NCI-H187 treated with DMSO at 0.1 percent for 48 hours (cell line): Measurements from ENCODE around the gene C1orf122.
"Not testable (repeated sequence)": the region's sequence is repeated elsewhere in the genome, so short reads cannot be mapped to it uniquely, and the experiment has no call there.

Experiments used
- DNase-seq: peaks from one replicate; lab custom pipeline; 2025; lab: John Stamatoyannopoulos, UW

C1orf122 gene

DNA sequence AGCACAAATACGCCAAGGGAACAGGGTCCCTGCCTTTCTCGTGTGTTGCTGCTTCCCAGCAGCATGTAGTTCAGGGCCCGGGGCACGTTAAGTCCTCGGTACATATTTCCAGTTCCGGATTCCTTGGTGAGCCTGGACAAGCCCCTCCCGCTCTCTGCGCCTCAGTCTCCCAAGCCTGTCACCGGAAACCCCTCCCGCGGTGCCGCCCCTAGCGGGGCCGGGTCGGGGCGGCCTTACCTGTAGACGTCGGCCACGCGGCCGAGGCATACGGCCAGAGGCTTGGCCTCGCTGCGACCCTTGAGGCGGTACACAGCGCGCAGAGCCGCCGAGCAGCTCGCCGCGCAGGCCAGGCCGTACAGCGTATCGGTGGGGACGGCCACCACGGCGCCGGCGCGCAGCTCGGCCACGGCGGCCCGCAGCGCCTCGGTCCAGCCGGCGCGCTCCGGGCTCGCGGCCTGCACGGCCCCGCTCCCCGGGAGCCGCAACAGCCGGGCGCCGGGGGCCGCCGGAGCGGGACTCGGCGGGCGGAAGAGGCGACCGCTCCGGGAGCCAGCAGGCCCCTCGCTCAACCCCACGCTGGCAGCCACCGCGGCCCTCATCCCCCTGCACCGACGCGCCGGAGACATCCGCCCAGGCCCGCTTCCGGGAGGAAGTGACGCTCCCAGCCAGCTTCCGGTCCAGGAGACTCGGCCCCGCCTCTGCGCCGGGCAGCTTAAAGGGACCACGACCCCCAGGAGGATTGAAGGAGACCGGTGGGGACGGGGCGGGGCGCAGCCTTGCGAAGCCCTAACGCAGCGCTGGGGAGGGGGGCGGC lies at the start of gene C1orf122, which contains the start of gene YRDC:
TSS of gene C1orf122 (plus strand) at position 236 of the 814 bp plus-strand sequence. CDS start 615 bp downstream, outside the sequence.
TSS of gene YRDC (minus strand) at position 654 of the 814 bp plus-strand sequence. CDS start at position 626, 28 bp downstream.
- peak; percentile 42 for DNase-seq

DNA sequence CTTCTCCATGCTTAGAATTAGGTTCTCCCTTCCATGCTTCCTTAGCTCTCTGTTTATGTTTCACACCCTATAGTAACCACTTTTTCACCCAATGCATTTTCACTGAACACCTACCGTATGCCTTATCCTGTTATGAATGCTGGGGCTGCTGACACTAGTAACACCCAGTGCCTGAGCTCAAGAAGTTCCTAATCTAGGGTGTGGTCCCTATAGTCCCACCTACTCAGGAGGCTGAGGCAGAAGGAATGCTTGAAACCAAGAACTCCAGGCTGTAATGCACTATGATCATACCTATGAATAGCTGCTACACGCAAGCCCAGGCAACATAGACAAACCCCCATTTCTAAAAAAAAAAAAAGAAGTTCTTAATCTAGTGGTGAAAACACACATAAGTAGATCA lies 48.1 kb upstream of the C1orf122 start:
- DNase-seq = no peak

DNA sequence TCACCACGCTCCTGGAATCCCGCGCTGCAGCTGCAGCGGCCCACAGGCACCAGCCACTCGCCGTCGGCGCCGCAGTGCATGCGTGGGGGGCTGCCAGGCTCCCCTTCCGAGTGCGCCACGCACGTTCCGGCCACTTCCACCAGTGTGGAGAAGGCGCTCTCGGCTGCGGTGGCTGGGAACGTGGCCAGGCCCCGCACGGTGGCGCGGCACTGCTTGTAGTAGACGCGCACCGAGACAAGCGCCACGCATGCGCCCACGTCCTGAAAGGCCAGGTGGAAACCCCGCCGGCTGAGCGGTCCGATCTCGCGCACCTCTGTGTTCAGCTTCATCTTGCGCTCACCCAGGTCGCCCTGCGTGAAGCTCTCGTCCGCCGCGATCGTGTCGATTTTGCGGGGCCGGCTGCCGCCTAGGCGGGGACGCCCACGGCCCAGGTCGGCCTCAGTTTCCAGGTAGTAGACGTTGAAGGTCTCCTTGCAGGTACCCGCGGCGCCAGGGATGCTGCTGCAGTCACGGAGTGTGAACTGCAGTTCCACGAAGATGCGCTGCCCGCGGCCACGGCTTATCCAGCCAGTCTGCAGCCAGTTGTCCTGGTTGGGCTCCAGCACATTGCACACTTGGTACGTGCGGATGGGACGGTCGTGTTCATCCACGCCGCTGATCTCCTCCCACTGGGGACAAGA lies 46.0 kb upstream of the C1orf122 start:
- DNase-seq = no peak

DNA sequence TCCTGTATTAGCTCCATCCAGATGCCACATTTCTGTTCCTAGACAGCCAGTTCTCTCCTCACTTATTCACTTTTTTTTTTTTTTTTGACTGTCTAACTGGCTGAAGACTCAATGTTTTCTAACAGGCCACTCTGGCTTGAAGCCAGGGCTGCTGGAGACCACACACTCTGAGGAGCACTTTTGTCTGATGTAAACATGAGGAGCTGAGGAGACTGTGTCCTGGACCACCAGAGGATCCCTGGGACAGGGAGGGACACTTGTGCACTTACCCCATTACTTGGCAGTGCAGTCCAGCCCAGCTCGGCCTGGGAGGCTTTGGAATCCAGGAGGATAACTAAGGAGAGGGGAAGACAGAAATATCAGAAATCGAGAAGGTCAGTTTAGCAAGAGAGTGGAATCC lies 45.1 kb upstream of the C1orf122 start:
- DNase-seq = no peak

DNA sequence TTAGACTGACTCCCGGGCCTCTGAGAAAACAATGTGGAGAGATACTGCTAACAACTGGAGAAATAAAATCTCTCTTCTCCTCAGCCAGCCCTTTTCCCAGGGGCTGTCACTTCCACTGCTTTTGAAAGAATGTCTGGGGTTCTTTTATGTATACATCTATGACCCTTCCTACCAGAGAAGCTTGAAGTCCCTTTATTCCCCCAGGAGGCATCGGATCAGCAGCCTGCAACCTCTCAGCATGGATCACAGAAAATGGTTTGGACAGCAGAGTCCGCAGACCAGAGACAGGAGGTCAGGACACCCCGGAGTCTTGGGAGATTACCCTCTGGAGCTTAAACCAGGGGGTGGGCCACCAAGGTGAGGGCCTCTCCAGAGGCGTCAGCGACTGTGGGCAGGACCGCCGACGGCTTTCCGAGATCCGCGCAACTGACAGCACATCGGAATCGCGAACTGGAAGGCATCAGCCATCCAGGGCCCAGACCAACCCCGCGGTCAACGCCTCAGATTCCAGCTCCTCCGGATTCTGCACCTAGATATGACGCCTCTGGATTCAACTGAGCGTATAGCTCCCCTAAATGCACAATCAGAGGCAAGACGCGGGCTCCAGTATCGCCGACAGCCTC lies 43.7 kb upstream of the C1orf122 start:
- DNase-seq = no peak

DNA sequence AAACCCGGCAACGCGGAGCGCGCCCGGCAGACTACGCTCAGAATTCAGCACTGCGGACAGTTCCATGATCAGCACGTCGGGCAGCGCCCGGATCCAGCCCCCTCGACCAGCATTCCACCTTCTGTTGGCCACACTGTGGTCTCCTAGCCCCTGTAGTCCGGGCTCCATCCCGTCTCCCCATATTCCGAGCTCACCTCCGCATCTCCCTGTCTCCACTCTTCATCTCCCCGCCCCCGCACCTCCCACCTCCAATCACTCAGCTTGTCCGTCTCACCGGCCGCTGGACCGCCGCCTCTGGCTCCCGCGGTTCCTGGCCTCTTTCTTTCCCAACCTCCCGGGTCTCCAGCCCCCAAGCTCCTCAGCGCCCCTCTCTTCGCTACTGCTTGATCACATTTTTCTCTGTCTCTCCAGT lies 43.2 kb upstream of the C1orf122 start:
- no peak for DNase-seq

DNA sequence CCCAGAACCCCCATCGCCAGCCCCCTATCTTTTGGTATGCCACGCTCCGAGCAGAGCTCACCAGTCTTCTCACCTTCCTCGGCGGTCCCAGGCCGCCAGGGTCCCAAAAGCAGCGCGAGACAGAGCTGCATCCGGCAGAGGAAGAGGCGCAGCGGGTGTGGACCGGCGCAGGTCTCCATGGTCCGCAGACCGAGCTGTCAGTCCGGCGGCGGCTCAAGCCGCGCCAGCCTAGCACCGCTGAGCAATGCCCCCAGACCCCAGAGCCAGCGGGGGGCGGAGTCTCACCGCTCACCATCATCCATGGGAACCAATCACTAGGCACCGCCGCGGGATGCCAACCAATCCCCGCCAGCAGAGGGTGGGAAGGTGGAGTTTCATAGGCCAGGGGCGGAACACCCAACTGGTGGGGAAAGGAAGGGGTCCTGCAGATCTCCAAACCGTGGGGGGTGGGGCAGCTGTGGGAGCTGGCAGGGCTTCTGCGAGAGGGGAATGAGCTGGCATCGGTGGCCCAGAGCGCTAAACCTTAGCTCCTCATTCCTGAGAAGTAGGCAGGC lies 42.6 kb upstream of the C1orf122 start, which contains the start of gene EPHA10:
TSS of gene EPHA10 (minus strand) at position 233 of the 554 bp plus-strand sequence. CDS start at position 179, 54 bp downstream.
- peak; percentile 9 for DNase-seq

DNA sequence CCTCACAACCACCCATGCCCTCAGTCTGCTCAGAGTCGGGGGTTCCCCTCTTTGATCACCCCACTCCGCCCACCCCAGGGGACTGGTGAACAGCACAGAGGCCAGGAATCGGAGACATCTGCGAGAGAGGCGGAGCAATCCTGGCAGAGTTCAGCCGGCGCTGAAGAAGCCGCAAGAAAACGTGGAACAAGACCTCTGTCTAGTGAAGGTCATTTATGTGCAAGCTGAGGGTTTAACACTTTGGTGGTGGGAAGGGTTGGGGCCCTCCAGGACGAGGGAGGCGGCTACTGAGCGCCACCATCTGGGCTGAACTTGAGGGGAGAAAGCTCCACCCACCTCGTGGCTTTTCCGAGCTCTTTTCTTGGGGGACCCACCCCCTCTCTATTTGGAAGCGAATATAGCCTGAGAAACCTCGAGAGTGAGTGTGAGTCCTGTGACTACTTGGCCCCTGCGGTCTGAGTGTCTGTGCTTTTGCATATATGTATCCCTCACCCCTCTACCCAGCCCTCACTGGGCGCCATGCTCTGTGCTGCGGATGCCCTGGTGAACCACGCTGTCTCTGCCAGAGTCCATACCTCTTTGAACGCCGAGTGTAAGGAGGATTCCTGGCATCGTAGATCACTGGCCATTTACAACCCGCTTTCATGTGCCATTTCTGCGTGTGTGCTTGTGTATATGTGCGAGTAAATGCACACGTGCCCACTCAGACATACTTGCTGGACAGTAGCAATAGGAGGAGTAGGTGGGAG lies 41.5 kb upstream of the C1orf122 start:
- no peak for DNase-seq

DNA sequence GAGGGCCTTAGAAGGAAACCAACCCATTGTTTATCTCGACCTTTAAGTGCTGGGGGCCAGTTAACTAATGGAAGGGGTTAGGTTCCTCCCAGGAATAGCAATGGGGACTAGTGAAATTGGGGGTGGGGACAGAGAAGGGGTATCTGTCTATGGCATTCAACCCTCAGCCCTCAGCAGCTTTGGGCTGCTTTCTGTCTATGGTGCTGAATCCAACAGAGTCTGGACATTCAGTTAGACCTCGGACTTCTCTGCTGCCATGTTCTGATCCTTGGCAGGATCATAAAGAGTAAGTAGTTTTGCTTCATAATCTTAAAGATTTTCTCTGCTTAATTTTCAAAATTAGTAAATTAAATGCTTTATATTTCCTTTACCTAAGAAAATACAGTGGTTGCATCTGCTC lies 40.1 kb upstream of the C1orf122 start:
- no peak for DNase-seq

DNA sequence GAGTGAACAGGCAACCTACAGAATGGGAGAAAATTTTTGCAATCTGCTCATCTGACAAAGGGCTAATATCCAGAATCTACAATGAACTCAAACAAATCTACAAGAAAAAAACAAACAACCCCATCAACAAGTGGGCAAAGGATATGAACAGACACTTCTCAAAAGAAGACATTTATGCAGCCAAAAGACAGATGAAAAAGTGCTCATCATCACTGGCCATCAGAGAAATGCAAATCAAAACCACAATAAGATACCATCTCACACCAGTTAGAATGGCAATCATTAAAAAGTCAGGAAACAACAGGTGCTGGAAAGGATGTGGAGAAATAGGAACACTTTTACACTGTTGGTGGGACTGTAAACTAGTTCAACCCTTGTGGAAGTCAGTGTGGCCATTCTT lies 36.1 kb upstream of the C1orf122 start:
- DNase-seq = not testable (repeated sequence)

DNA sequence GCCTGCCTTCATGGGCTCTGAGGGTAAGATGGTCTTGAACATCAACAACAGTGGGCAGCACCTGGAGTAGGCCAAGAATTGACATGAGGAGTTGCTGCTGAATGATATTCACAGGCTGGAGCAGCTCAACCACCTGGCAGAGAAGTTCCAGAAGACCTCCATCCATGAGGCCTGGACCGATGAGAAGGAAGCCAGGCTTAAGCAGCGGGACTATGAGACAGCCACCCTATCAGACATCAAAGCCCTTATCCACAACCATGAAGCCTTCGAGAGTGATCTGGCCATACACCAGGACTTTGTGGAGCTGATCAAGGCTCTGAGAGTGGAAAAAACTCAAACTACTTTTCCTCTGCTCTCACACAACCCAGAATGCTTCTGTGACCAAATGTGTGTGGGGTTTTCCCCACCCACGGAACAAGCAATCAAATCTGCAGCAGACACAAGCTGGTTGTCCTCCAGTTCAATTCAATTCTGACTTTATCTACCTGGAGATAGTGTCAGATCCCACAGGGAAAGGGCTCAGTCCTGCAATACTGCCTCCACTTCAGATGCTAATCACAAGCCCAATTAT lies 30.6 kb upstream of the C1orf122 start:
- DNase-seq = no peak

DNA sequence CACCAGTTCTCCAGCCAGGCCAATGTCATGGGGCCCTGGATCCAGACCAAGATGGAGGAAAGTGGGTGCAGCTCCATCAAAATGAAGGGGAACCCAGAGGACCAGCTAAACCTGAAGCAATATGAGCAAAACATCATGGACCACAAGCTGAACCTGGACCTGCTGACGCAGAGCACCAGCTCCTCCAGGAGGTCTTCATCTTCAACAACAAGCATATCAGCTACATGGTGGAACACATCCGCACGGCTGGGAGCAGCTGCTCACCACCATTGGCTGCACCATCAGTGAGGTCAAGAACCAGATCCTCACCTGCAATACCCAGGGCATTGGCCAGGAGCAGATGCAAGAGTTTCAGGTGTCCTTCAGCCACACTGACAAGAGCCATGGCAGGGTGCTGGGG lies 28.9 kb upstream of the C1orf122 start:
- no peak for DNase-seq

DNA sequence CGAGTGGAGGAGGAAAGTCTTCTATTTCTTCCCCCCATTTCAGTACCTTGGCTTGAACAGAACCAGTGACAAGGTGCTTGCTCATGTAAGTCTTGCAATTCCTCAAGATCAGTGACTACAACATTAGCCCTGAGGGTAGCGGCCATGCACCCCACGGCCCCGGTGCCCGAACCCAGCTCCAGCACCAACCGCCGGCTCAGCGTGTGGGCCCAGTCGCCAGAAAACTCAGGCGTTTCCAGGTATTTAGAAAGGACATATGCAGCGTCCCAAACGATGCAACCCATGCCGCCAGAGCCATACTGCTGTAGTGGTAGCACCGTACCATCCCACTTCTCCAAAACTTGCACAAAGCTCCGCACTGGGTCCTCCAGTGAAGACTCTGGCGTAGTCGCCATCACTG lies 25.1 kb upstream of the C1orf122 start:
- no peak for DNase-seq

DNA sequence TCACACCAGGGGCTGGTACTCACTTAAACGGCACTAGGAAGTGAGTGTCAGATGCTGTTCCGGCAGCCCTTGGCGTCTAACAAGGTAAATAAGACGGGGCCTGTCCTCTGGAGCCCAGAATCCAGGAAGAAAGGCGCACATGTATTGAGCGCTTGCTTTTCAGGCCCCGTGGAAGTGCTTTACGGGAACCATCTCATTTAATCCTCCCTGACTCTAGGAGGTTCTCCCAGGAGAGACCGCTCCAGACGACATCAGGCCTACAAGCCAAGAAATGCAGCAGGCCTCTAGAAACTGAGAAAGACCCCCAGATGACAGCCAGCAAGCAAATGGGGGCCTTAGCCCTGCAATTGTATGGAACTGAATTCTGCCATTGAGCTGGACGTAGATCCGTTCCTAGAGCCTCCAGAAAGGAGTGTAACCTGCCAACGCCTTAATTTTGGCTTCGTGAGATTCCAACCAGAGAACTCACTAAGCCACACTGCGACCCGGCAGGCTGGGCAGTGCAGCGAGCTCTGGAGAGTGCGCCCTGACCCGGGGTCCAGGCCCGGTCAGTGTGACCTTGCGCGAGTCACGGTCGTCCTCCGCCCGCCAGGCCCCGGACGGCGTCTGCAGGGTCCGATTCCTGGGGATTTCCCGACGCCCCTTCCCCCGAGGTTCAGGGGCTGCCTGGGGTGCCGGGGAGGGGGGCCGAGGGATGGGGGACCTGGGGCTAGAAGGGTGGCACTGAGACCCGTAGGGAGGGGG lies 14.5 kb upstream of the C1orf122 start:
- DNase-seq = no peak

DNA sequence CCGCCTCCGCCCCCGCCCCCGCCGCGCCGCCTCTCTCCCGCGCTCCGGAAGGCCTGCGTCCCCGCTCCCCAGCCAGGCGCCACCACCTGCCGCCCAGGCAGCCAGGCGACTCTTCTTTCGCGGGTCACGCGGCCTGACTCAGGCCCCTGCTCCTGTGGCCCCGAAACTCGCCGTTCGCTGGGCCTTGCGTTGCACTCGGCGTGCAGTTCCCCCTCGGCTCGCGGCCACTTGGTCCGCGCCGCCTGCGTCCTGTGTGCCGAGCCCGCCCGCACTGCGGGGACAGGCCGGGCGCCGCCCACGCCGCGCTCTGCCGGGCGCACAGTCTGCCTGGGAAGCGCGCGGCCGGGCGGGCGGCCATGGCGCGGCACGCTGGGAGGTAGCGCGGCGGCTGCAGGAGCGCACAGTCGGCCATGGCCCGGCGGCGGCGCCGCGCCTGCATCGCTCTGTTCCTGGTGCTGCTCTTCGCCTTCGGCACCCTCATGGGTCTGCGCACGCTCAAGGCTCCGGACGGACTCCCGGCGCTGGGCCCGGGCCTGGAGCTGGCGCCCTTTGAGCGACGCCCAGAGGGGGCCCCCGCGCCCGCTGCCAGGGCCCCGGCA lies 13.7 kb upstream of the C1orf122 start, which contains the start of gene MANEAL:
TSS of gene MANEAL (plus strand) at position 75 of the 599 bp plus-strand sequence. CDS start at position 411, 336 bp downstream.
- no peak for DNase-seq

DNA sequence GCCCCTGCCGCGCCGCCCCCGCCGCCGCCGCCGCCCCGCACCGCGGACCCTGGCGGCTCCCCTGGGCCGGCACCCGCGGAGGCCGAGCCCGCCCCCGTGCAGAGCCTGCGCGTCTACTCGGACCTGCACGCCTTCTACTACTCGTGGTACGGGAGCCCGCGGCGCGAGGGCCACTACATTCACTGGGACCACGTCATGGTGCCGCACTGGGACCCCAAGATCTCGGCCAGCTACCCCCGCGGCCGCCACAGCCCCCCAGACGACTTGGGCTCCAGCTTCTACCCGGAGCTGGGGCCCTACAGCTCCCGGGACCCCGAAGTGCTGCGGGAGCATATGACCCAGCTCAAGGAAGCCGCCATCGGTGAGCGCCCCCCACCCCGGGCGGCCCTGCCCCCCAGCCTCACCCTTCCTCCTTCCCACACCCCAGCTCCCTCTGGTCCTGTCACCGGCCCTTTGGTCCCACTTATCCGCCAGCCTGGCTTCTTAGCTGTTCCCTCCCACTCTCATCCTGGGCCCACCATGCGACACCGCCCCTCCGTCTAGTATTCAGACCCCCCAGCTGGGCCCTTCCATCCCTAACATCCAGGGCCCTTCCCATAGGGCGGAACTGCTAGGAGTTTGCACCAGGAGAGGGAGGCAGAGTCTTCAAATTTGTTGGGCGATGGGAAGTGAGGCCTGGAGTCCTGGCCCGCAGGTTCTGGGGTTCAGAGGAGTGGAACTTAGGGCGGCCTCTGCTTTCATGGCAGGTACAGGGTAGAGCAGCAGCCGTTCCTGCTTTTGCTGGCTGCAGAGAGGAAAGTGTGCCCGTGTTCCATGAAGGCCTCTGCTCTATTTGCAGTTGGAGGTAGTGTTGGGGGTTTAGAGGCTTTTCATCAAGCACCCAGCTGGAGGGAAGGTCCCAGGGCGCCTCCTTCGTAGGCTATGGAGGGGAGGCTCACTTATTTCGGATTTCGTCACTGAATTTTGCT lies 12.9 kb upstream of the C1orf122 start:
- DNase-seq = no peak

DNA sequence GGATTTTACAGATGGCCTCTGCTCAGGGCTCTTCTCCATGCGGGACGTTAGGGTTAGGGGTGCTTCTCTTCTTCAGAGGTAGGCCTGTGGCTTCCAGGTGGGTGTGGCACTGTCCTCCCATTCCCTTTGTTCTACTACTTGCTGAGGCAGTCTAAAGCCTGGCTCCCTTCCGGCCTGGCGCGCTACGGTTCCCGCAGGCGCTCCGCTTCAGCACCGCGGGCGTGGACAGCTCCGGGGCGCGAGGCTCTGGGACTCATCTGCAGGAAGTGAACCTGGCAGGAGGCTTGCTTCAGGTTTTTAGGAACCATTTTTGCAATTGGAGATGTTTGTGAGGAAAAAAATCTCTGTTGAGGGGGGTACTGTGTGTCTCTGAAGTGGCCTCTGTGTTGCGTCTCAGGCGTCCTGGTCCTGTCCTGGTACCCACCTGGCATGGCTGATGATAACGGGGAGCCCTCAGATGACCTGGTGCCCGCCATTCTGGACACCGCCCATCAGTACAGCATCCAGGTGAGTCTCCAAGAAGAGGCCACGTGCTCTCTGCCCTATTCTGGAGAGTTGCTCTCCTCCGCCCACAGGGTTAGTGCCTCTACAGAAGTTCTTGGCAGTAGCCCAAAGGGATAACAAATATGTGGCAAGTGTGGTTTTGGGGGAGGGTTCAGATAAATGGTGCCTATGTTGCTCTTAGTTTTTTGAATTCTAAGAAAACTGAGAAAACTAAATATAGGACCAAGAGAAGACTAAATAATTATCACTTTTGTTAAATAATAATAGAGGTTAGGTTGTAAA lies 12.1 kb upstream of the C1orf122 start:
- DNase-seq = no peak

DNA sequence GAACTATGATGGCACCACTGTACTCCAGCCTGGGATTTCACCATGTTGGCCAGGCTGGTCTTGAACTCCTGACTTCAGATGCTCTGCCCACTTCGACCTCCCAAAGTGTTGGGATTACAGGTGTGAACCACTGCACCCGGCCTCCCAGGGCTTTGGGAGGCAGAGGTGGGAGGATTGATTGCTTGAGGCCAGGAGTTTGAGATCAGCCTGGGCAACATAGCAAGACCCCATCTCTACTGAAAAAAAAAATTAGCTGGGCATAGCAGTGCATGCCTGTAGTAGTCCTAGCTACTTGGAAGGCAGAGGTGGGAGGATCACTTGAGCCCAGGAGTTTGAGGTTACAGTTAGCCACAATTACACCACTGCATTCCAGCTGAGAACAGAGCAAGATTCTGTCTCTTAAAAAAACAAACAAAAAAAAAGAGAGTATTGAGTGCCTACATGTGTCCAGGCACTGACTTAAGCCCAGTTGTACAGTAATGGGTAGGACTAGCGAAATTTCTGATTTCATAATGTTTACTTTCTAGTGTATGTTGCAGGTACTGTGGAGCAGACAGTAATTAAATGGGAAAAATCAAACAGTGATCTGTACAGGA lies 9.7 kb upstream of the C1orf122 start:
- DNase-seq = no peak
